OCI-LY1 (cell line): ENCODE results near the gene AIF1L.

Experiments used
- H2AFZ ChIP-seq: fragments of 200-600 bp; sonication (generic), shearing (Covaris generic); 2 replicates; pipeline ENCODE4 v1.6.0; 2014; ENCODE audit warnings: antibody characterized with exemption, mild to moderate bottlenecking, low read length
- H3F3A ChIP-seq: fragments of 200-600 bp; sonication (generic), shearing (Covaris generic); 2 replicates; pipeline ENCODE4 v1.6.0; 2014; ENCODE audit warnings: mild to moderate bottlenecking, antibody characterized with exemption, low read length, moderate library complexity; ENCODE audit not compliant: insufficient read depth
- H3K27ac ChIP-seq: fragments of 200-600 bp; sonication (generic); 2 replicates; pipeline ENCODE4 v1.5.1; 2014; ENCODE audit warnings: low read length, mixed run types, mild to moderate bottlenecking, low read depth; ENCODE audit not compliant: poor library complexity, severe bottlenecking
- H3K27me3 ChIP-seq: fragments of 200-600 bp; sonication (generic); 2 replicates; pipeline ENCODE4 v1.6.0; 2014; ENCODE audit warnings: antibody characterized with exemption, mild to moderate bottlenecking, low read length, moderate library complexity; ENCODE audit not compliant: insufficient read depth
- H3K36me3 ChIP-seq: fragments of 200-600 bp; sonication (generic); 2 replicates; pipeline ENCODE4 v1.6.1; 2014; ENCODE audit warnings: mild to moderate bottlenecking, antibody characterized with exemption, low read length, moderate library complexity, mixed read lengths; ENCODE audit not compliant: insufficient read depth
- H3K4me1 ChIP-seq: fragments of 200-600 bp; sonication (generic); 2 replicates; pipeline ENCODE4 v1.5.1; 2014; ENCODE audit warnings: mild to moderate bottlenecking, low read length, moderate library complexity; ENCODE audit not compliant: insufficient read depth, severe bottlenecking
- H3K4me2 ChIP-seq: fragments of 200-600 bp; sonication (generic), shearing (Covaris generic); 2 replicates; pipeline ENCODE4 v1.6.1; 2014; ENCODE audit warnings: low read length
- H3K4me3 ChIP-seq: fragments of 200-600 bp; sonication (generic); 2 replicates; pipeline ENCODE4 v1.5.1; 2014; ENCODE audit warnings: low read length, low read depth, mild to moderate bottlenecking, mixed read lengths; ENCODE audit not compliant: poor library complexity, severe bottlenecking
- H3K79me2 ChIP-seq: fragments of 200-600 bp; shearing (Covaris generic); 2 replicates; pipeline ENCODE4 v1.6.1; 2016; ENCODE audit warnings: mixed run types, low read length, mixed read lengths; ENCODE audit not compliant: insufficient read depth
- H3K9ac ChIP-seq: fragments of 200-600 bp; sonication (generic), shearing (Covaris generic); 2 replicates; pipeline ENCODE4 v1.6.1; 2014; ENCODE audit warnings: mild to moderate bottlenecking, low read length, mixed read lengths
- H3K9me2 ChIP-seq: fragments of 200-600 bp; sonication (generic), shearing (Covaris generic); 2 replicates; pipeline ENCODE4 v1.6.1; 2014; ENCODE audit warnings: low read depth, mild to moderate bottlenecking, low read length, mixed read lengths
- H3K9me3 ChIP-seq: fragments of 200-600 bp; shearing (Covaris generic); 2 replicates; pipeline ENCODE4 v1.6.1; 2014; ENCODE audit warnings: low read length, mixed read lengths
- H4K20me1 ChIP-seq: fragments of 200-600 bp; sonication (generic), shearing (Covaris generic); 2 replicates; pipeline ENCODE4 v1.6.0; 2016; ENCODE audit warnings: mild to moderate bottlenecking, low read length; ENCODE audit not compliant: insufficient read depth
- EZH2 ChIP-seq: fragments of 200-600 bp; sonication (generic), shearing (Covaris generic); IDR thresholded peaks from 2 replicates; pipeline ENCODE4 v1.8.0; 2017; ENCODE audit warnings: borderline replicate concordance, mixed run types, mild to moderate bottlenecking, antibody characterized with exemption, low read length, moderate library complexity, mixed read lengths
- TF ChIP-seq, protein P1 (sequence below): fragments of 200-600 bp; sonication (generic), shearing (Covaris generic); IDR thresholded peaks from 2 replicates; pipeline ENCODE4 v1.5.1; 2017; ENCODE audit warnings: mild to moderate bottlenecking, antibody characterized with exemption, low read length, moderate library complexity, mixed read lengths

Gene AIF1L

GRCh38 chr9:131140112-131140511, 43.8 kb downstream of the AIF1L start:
- Histone ChIP-seq H2AFZ (no peak overlapping the region), H3K79me2 (no peaks in the 10 kb centered on the region), H3K4me1 (no peaks in the 10 kb centered on the region), H3K36me3 (peaks cover 86% of the 10 kb centered on the region), H3K9me3 (no peaks in the 10 kb centered on the region), H4K20me1 (no peaks in the 10 kb centered on the region), H3F3A (no peaks in the 10 kb centered on the region), H3K4me2 (no peak overlapping the region), H3K27ac (no peak overlapping the region), H3K27me3 (no peaks in the 10 kb centered on the region), H3K9ac (no peak overlapping the region), H3K9me2 (no peaks in the 10 kb centered on the region), H3K4me3 (no peak overlapping the region)
- TF ChIP-seq EZH2 = no peak

DNA sequence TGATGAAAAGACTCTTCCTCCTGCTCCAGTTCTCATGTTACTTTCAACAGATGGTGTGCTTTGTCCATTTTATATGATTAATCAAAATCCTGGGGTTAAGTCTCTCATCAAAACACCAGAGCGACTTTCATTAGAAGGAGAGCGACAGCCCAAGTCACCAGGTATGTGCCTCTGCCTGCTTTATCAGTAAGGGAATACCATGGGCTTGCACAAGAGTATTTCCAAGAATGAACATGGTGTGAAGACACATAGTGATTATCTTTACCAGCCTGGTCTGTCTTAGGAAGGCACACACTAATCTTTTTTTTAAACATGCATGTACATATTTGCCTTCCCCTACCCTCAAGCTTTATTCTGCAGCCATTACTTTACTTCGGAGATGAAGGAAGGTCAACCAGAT, 44.2 kb downstream of the AIF1L start:
- Histone ChIP-seq H3K4me2 (no peak overlapping the region), H3K4me3 (no peak overlapping the region), H3K27ac (no peak overlapping the region), H3K9me3 (no peaks in the 10 kb centered on the region), H3K9ac (no peak overlapping the region), H3F3A (no peaks in the 10 kb centered on the region), H3K36me3 (peaks cover 86% of the 10 kb centered on the region), H3K9me2 (no peaks in the 10 kb centered on the region), H3K4me1 (no peaks in the 10 kb centered on the region), H2AFZ (no peak overlapping the region), H3K79me2 (no peaks in the 10 kb centered on the region), H3K27me3 (no peaks in the 10 kb centered on the region), H4K20me1 (no peaks in the 10 kb centered on the region)
- TF ChIP-seq, protein P1, sequence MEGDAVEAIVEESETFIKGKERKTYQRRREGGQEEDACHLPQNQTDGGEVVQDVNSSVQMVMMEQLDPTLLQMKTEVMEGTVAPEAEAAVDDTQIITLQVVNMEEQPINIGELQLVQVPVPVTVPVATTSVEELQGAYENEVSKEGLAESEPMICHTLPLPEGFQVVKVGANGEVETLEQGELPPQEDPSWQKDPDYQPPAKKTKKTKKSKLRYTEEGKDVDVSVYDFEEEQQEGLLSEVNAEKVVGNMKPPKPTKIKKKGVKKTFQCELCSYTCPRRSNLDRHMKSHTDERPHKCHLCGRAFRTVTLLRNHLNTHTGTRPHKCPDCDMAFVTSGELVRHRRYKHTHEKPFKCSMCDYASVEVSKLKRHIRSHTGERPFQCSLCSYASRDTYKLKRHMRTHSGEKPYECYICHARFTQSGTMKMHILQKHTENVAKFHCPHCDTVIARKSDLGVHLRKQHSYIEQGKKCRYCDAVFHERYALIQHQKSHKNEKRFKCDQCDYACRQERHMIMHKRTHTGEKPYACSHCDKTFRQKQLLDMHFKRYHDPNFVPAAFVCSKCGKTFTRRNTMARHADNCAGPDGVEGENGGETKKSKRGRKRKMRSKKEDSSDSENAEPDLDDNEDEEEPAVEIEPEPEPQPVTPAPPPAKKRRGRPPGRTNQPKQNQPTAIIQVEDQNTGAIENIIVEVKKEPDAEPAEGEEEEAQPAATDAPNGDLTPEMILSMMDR = no peak

GRCh38 chr9:131142160-131142559, 45.8 kb downstream of the AIF1L start:
- H2AFZ ChIP-seq = no peak overlapping the region
- H3K79me2 ChIP-seq = no peaks in the 10 kb centered on the region
- H3K27me3 ChIP-seq = no peaks in the 10 kb centered on the region
- no peaks in the 10 kb centered on the region for H3K4me1 ChIP-seq
- H3K27ac ChIP-seq = no peak overlapping the region
- no peak for TF ChIP-seq EZH2
- TF ChIP-seq, protein P1 = no peak
- no peak overlapping the region for H3K9ac ChIP-seq
- no peak overlapping the region for H3K4me3 ChIP-seq
- no peaks in the 10 kb centered on the region for H3F3A ChIP-seq
- no peak overlapping the region for H3K4me2 ChIP-seq
- H3K36me3 ChIP-seq = peaks cover 86% of the 10 kb centered on the region
- H3K9me3 ChIP-seq = no peaks in the 10 kb centered on the region
- H3K9me2 ChIP-seq = no peaks in the 10 kb centered on the region
- H4K20me1 ChIP-seq = no peaks in the 10 kb centered on the region

GRCh38 chr9:131144201-131144600, 47.9 kb downstream of the AIF1L start:
- Histone ChIP-seq H3K9me2 (no peaks in the 10 kb centered on the region), H2AFZ (no peak overlapping the region), H3F3A (no peaks in the 10 kb centered on the region), H3K79me2 (no peaks in the 10 kb centered on the region), H3K9ac (no peak overlapping the region), H3K9me3 (no peaks in the 10 kb centered on the region), H3K4me3 (no peak overlapping the region), H3K27me3 (no peaks in the 10 kb centered on the region), H3K4me2 (no peak overlapping the region), H3K4me1 (no peaks in the 10 kb centered on the region), H3K36me3 (peaks cover 93% of the 10 kb centered on the region), H4K20me1 (no peaks in the 10 kb centered on the region), H3K27ac (no peak overlapping the region)
- TF ChIP-seq, protein P1 = no peak
- TF ChIP-seq EZH2 = no peak
